ENCODE measurements around the gene THAP10.
"Not testable (repeated sequence)": the region's sequence is repeated elsewhere in the genome, so short reads cannot be mapped to it uniquely, and the experiment has no call there.

Gene THAP10

GRCh38 chr15:70859322-70859908, 32.8 kb downstream of the THAP10 start:
- Histone ChIP-seq H4K20me1 (ENCODE audit: insufficient read depth, low read length) (no peaks in the 10 kb centered on the region), H3K4me1 (ENCODE audit: insufficient read depth, low read length, severe bottlenecking) (no peaks in the 10 kb centered on the region), H3K9me3 (ENCODE audit: low read length) (no peaks in the 10 kb centered on the region), H3K27ac (ENCODE audit: low read depth, low read length, poor library complexity, severe bottlenecking) (no peak overlapping the region), H3F3A (ENCODE audit: insufficient read depth, low read length) (no peaks in the 10 kb centered on the region), H3K4me2 (ENCODE audit: low read length) (no peak overlapping the region), H3K4me3 (ENCODE audit: low read depth, low read length, poor library complexity, severe bottlenecking) (no peak overlapping the region), H3K9ac (ENCODE audit: low read length) (no peak overlapping the region), H3K27me3 (ENCODE audit: insufficient read depth, low read length) (no peaks in the 10 kb centered on the region), H2AFZ (ENCODE audit: low read length) (no peak overlapping the region), H3K79me2 (ENCODE audit: insufficient read depth, low read length) (no peaks in the 10 kb centered on the region), H3K9me2 (ENCODE audit: low read depth, low read length) (no peaks in the 10 kb centered on the region), H3K36me3 (ENCODE audit: insufficient read depth, low read length) (no peaks in the 10 kb centered on the region)
- no peak for TF ChIP-seq EZH2 (IDR thresholded peaks at IDR 0.05; ENCODE audit: borderline replicate concordance, low read length)
- TF ChIP-seq, protein P1, sequence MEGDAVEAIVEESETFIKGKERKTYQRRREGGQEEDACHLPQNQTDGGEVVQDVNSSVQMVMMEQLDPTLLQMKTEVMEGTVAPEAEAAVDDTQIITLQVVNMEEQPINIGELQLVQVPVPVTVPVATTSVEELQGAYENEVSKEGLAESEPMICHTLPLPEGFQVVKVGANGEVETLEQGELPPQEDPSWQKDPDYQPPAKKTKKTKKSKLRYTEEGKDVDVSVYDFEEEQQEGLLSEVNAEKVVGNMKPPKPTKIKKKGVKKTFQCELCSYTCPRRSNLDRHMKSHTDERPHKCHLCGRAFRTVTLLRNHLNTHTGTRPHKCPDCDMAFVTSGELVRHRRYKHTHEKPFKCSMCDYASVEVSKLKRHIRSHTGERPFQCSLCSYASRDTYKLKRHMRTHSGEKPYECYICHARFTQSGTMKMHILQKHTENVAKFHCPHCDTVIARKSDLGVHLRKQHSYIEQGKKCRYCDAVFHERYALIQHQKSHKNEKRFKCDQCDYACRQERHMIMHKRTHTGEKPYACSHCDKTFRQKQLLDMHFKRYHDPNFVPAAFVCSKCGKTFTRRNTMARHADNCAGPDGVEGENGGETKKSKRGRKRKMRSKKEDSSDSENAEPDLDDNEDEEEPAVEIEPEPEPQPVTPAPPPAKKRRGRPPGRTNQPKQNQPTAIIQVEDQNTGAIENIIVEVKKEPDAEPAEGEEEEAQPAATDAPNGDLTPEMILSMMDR (IDR thresholded peaks at IDR 0.05; ENCODE audit: low read length): no peak

DNA sequence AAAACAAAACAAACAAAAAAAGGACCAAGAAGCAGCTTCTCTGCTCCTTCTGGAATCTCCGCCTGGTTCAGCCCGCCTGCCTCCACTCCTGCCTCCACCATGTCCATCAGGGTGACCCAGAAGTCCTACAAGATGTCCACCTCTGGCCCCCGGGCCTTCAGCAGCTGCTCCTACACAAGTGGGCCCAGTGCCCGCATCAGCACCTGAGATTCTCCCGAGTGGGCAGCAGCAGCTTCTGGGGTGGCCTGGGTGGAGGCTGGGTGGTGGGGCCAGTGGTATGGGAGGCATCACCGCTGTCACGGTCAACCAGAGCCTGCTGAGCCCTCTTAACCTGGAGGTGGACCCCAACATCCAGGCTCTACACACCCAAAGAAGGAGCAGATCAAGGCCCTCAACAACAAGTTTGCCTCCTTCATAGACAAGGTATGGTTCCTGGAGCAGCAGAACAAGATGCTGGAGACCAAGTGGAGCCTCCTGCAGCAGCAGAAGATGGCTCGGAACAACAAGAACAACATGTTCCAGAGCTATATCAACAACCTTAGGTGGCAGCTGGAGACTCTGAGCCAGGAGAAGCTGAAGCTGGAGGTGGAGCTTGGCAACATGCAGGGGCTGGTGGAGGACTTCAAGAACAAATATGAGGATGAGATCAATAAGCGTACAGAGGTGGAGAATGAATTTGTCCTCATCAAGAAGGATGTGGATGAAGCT, 33.5 kb downstream of the THAP10 start:
- not testable (repeated sequence) for H3K9me3 ChIP-seq (ENCODE audit: low read length); H3K27ac ChIP-seq (ENCODE audit: low read depth, low read length, poor library complexity, severe bottlenecking); H3K4me3 ChIP-seq (ENCODE audit: low read depth, low read length, poor library complexity, severe bottlenecking); H3K36me3 ChIP-seq (ENCODE audit: insufficient read depth, low read length); H3K9ac ChIP-seq (ENCODE audit: low read length); H3K4me2 ChIP-seq (ENCODE audit: low read length); H2AFZ ChIP-seq (ENCODE audit: low read length); H3F3A ChIP-seq (ENCODE audit: insufficient read depth, low read length); H3K79me2 ChIP-seq (ENCODE audit: insufficient read depth, low read length); H3K4me1 ChIP-seq (ENCODE audit: insufficient read depth, low read length, severe bottlenecking); H3K27me3 ChIP-seq (ENCODE audit: insufficient read depth, low read length); H3K9me2 ChIP-seq (ENCODE audit: low read depth, low read length); H4K20me1 ChIP-seq (ENCODE audit: insufficient read depth, low read length)

GRCh38 chr15:70857562-70858285, 34.5 kb downstream of the THAP10 start:
- H4K20me1 ChIP-seq (ENCODE audit: insufficient read depth, low read length): no peaks in the 10 kb centered on the region
- H3K4me2 ChIP-seq (ENCODE audit: low read length): no peak overlapping the region
- no peaks in the 10 kb centered on the region for H3K27me3 ChIP-seq (ENCODE audit: insufficient read depth, low read length)
- TF ChIP-seq, protein P1 (IDR thresholded peaks at IDR 0.05; ENCODE audit: low read length): no peak
- TF ChIP-seq EZH2 (IDR thresholded peaks at IDR 0.05; ENCODE audit: borderline replicate concordance, low read length): no peak
- no peaks in the 10 kb centered on the region for H3K9me3 ChIP-seq (ENCODE audit: low read length)
- no peaks in the 10 kb centered on the region for H3K9me2 ChIP-seq (ENCODE audit: low read depth, low read length)
- H3K36me3 ChIP-seq (ENCODE audit: insufficient read depth, low read length): no peaks in the 10 kb centered on the region
- no peak overlapping the region for H3K9ac ChIP-seq (ENCODE audit: low read length)
- no peaks in the 10 kb centered on the region for H3F3A ChIP-seq (ENCODE audit: insufficient read depth, low read length)
- no peaks in the 10 kb centered on the region for H3K4me1 ChIP-seq (ENCODE audit: insufficient read depth, low read length, severe bottlenecking)
- H3K4me3 ChIP-seq (ENCODE audit: low read depth, low read length, poor library complexity, severe bottlenecking): no peak overlapping the region
- no peak overlapping the region for H2AFZ ChIP-seq (ENCODE audit: low read length)
- H3K79me2 ChIP-seq (ENCODE audit: insufficient read depth, low read length): no peaks in the 10 kb centered on the region
- no peak overlapping the region for H3K27ac ChIP-seq (ENCODE audit: low read depth, low read length, poor library complexity, severe bottlenecking)
